GM12874 (cell line): ENCODE measurements around the gene ARHGAP6.

Source experiments
- CTCF ChIP-seq: IDR thresholded peaks from 2 replicates; pipeline ENCODE4 v1.5.1; 2011; ENCODE audit warnings: low read depth, mild to moderate bottlenecking, control low read depth, low read length, moderate library complexity; ENCODE audit not compliant: insufficient read depth

ARHGAP6 gene

GRCh38 chrX:11438767-11439166 is 227.0 kb downstream of the ARHGAP6 start:
- TF ChIP-seq CTCF, result no peak

DNA sequence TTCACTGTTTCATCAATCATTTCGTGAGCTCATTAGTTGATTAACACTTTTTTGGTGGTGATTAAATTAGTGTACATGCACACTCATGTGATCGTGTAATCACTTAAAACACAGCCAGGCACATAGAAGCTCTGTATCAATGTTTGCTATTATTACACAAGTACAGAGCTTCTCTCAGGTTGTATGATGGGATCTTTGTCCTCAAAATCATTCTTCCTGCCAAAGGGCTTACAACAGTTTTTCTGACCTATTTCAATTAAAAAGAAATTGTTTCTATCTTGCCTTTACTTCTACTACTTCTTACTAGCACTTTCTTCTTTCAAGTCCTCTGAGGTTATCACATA is 227.4 kb downstream of the ARHGAP6 start:
- no peak for TF ChIP-seq CTCF

GRCh38 chrX:11437642-11438379 is 227.9 kb downstream of the ARHGAP6 start:
- TF ChIP-seq CTCF, result no peak

DNA sequence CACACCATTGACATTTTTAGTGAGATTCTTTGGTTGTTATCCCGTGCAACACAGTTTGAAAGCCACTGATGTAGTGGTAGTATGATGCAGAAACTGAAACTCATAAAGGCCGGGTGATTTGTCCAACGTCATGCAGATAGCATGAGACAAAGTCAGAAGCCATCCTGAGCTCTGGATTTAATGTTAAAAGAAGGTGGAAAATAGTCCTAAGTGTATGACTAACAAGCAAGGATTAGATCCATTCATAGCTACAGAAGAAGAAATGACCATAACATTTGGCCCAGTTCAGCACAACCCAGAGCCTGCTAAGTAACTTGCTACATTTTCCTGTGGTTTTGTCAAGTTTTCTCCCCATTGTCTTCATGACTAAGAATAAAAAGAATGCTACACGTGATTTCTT is 230.2 kb downstream of the ARHGAP6 start:
- TF ChIP-seq CTCF, result no peak

DNA sequence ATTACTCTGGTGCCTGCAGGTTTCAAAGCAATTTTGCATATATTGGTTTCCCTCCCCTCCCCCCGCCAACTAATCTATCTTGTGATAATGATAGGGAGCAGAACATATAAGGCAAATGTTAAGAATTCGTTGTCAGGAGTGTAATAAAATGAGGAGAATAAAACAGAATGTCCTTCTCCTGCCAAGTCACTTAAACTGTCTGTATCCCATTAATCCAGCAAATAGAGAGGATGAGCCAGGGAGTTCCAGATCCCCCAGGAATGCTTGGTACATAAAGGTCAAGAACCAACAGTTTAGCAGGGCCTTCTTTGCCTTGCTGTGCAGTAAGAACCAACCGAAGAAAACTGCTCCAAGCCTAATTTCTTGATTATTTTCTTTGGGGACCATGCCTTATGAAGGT is 231.1 kb downstream of the ARHGAP6 start:
- no peak for TF ChIP-seq CTCF

- TF ChIP-seq CTCF, result no peak
Observed at GRCh38 chrX:11431786-11432185, 233.9 kb downstream of the ARHGAP6 start.

DNA sequence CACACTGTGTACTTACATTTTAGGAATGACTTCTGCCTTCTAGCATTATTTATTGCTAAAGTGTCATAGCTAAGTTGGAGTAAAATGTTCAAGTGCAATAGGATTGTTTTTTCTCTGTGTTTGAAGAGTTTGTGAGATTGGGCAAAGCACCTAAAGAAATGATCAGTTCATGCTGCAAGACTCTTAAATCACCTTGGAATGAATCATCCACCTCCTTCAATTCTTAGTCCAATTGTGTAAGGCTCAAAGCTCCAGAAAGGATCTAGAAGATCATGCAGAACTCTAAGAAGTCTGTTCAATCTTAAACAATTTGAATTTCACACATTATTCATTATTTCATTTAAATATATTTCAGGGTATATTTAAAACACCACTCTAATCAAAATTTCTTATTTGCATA is 235.4 kb downstream of the ARHGAP6 start:
- TF ChIP-seq CTCF, result no peak
